Right lobe of liver (tissue), 6 donors: Measurements from ENCODE around the gene ADAM12. TPM values are rescaled to one million over a fixed set of nuclear protein-coding genes. Genes with fewer than 3 reads are reported as not detected.
"Not testable (repeated sequence)": the region's sequence is repeated elsewhere in the genome, so short reads cannot be mapped to it uniquely, and the experiment has no call there.

ENCODE experiments used
- ATAC-seq, 4 donors: fragments of 200-7000 bp; cut with Tn5 transposase; one replicate each; pipeline ENCODE4 v1.9.1; 2020; ENCODE audit warnings: mild to moderate bottlenecking in 4 of 4, moderate library complexity in 4 of 4
- DNase-seq, 3 donors: peaks; one replicate each; pipeline ENCODE4 v3.0.0-alpha.2; 2020
- H3K27ac ChIP-seq, 3 donors: fragments of 200-600 bp; one replicate each; pipeline ENCODE4 v1.8.0; 2022
- H3K27me3 ChIP-seq, 2 donors: fragments of 200-600 bp; one replicate each; pipeline ENCODE4 v1.8.0; 2022
- H3K36me3 ChIP-seq, 4 donors: fragments of 200-600 bp; sonication (generic) in 1 of 4; one replicate each; pipeline versions ENCODE4 v1.5.1 to v1.8.0; 2017 to 2022; ENCODE audit warnings: control low read depth in 1 of 4
- H3K4me1 ChIP-seq, 4 donors: fragments of 200-600 bp; sonication (generic) in 1 of 4; one replicate each; pipeline versions ENCODE4 v1.5.1 to v1.8.0; 2017 to 2022; ENCODE audit warnings: control low read depth in 1 of 4
- H3K4me3 ChIP-seq, 3 donors: fragments of 200-600 bp; one replicate each; pipeline ENCODE4 v1.8.0; 2022
- H3K9me3 ChIP-seq, 4 donors: fragments of 200-600 bp; sonication (generic) in 1 of 4; one replicate each; pipeline versions ENCODE4 v1.5.1 to v1.8.0; 2017 to 2022; ENCODE audit warnings: control low read depth in 1 of 4
- POLR2A ChIP-seq: fragments of 450-650 bp; IDR thresholded peaks from one replicate; pipeline ENCODE4 v1.6.1; 2017; ENCODE audit warnings: antibody characterized with exemption, mild to moderate bottlenecking
- WGBS: methylation state at CpG from one replicate; pipeline ENCODE4 v1.1.6; 2018; ENCODE audit warnings: low coverage, low lambda C conversion rate; ENCODE audit not compliant: insufficient coverage; ENCODE audit errors: missing lambda C conversion rate; 5-methylcytosine and 5-hydroxymethylcytosine counted together
- intact Hi-C, 2 donors: fragments of 100-400 bp; cut with DNase I; formaldehyde crosslinking; loops; one replicate each; pipeline versions ENCODE4 v1.11.2 to v1.14.1; 2022
- total RNA-seq, 6 experiments: library from RNA; depleted of rRNA in 2 of 6; stranded (reverse); fragments of >200 nt in 2 of 6; fragmentation: NEBNext Ultra II Directional in 3 of 6; extraction: Animal tissue kit (Norgen Biotek cat#: 25700) in 3 of 6; gene quantifications; one replicate each; pipeline versions ENCODE4 v1.1.0 to v1.2.4, GENCODE V29; 2016 to 2023
- TF ChIP-seq, protein P1 (sequence below), 4 donors: fragments of 200-600 bp in 3 of 4; fragments of 450-650 bp in 1 of 4; IDR thresholded peaks; one replicate each; pipeline versions ENCODE4 v1.5.1 to v1.8.0; 2016 to 2022; ENCODE audit warnings: antibody characterized with exemption in 4 of 4, mild to moderate bottlenecking in 2 of 4
- donor health status: DM: no; HTN: yes; CAD: no.
- donor health status: DM: no; HTN: no; CAD: no.
- donor health status: DM: no; HTN: no; CAD: no.
- donor health status: DM: no; HTN: yes; CAD: no.
- donor health status: DM: no; HTN: yes; CAD: no.

Gene ADAM12
- total RNA-seq, 6 experiments from 2014 or later = 0.06 to 1.3 (median 0.48) TPM; not detected in 2

DNA sequence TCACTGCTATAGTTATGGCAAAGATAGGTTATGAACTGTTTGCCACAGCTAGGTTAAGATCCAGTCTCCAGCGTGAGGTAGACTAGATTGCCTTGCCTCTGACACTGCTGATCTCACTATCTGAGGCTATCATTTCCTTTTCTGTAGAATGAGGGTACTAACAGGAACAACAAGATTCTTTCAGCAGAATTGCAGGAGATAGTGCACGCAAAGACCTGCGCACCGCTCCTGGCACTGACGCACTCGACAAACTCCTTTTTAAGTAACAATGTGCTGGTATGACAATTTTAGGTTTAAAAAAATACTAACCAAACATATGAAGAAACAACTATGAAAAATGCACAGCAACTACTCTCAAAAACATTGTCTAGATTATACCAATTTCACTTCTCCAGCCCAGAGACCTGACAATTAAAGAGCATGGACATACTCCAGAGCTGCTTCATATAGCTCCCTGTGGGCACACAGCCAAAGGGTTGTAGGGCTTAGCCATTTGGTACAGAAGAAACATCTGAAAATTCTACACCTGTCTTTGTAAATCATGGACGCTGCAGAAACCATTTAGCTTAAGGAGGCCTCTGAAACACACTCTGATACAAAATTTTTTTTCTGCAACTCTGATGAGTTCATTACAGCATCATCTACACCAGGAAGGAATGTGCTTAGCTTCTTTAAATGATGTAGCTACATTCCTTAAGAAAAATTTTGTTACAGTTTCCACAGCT is 7.8 kb downstream of the ADAM12 start:
- Histone ChIP-seq H3K27ac (no peak overlapping the region), H3K27me3 (no peaks in the 10 kb centered on the region), H3K9me3 (no peaks in the 10 kb centered on the region), H3K4me1 (no peaks in the 10 kb centered on the region), H3K36me3 (no peaks in the 10 kb centered on the region), H3K4me3 (no peak overlapping the region)
- ATAC-seq (no peak), DNase-seq (no peak)
- 65% methylated on average over 7 of the region's 7 CpGs for WGBS
- intact Hi-C loops = no loop called here
- TF ChIP-seq POLR2A = no peak
- TF ChIP-seq, protein P1, sequence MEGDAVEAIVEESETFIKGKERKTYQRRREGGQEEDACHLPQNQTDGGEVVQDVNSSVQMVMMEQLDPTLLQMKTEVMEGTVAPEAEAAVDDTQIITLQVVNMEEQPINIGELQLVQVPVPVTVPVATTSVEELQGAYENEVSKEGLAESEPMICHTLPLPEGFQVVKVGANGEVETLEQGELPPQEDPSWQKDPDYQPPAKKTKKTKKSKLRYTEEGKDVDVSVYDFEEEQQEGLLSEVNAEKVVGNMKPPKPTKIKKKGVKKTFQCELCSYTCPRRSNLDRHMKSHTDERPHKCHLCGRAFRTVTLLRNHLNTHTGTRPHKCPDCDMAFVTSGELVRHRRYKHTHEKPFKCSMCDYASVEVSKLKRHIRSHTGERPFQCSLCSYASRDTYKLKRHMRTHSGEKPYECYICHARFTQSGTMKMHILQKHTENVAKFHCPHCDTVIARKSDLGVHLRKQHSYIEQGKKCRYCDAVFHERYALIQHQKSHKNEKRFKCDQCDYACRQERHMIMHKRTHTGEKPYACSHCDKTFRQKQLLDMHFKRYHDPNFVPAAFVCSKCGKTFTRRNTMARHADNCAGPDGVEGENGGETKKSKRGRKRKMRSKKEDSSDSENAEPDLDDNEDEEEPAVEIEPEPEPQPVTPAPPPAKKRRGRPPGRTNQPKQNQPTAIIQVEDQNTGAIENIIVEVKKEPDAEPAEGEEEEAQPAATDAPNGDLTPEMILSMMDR (IDR thresholded peaks at IDR 0.05) = no peak

DNA sequence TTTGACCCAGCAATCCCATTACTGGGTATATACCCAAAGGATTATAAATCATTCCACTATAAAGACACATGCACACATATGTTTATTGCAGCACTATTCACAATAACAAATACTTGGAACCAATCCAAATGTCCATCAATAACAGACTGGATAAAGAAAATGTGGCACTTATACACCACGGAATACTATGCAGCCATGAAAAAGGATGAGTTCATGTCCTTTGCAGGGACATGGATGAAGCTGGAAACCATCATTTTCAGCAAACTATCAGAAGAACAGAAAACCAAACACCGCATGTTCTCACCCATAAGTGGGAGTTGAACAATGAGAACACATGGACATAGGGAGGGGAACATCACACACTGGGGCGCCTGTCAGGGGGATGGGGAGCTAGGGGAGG is 9.1 kb downstream of the ADAM12 start:
- WGBS = 68% methylated on average over 3 of the region's 3 CpGs
- not testable (repeated sequence) for DNase-seq

DNA sequence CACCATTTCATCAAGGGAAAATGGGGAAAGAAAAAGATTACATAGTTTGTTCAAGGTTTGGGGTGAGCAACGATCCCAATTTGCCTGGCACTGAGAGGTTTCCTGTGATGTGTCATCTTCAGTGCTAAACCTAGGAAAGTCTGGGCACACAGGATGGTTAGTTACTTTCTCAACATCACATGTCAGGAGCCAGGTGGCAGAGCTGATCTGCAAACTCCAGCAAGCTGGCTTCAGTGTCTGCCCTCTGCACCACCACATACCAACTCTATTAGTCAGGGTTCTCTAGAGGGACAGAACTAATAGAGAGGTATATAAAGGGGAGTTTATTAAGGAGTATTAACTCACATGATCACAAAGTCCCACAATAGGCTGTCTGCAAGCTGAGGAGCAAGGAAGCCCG is 11.3 kb downstream of the ADAM12 start:
- H3K4me1 ChIP-seq = no peaks in the 10 kb centered on the region
- H3K9me3 ChIP-seq = no peaks in the 10 kb centered on the region
- intact Hi-C loops = no loop called here
- WGBS = 46% methylated on average over 2 of the region's 2 CpGs
- H3K27me3 ChIP-seq = no peaks in the 10 kb centered on the region
- no peak for ATAC-seq
- H3K27ac ChIP-seq = no peak overlapping the region
- H3K36me3 ChIP-seq = no peaks in the 10 kb centered on the region
- no peak for TF ChIP-seq POLR2A
- TF ChIP-seq, protein P1 (IDR thresholded peaks at IDR 0.05) = no peak
- no peak for DNase-seq
- H3K4me3 ChIP-seq = no peak overlapping the region

More for the DNA sequence above, 9.1 kb downstream of the ADAM12 start:
- H3K9me3 ChIP-seq, intact Hi-C loops, ATAC-seq, H3K27ac ChIP-seq, H3K27me3 ChIP-seq, H3K4me1 ChIP-seq, H3K36me3 ChIP-seq, H3K4me3 ChIP-seq: not testable (repeated sequence)

DNA sequence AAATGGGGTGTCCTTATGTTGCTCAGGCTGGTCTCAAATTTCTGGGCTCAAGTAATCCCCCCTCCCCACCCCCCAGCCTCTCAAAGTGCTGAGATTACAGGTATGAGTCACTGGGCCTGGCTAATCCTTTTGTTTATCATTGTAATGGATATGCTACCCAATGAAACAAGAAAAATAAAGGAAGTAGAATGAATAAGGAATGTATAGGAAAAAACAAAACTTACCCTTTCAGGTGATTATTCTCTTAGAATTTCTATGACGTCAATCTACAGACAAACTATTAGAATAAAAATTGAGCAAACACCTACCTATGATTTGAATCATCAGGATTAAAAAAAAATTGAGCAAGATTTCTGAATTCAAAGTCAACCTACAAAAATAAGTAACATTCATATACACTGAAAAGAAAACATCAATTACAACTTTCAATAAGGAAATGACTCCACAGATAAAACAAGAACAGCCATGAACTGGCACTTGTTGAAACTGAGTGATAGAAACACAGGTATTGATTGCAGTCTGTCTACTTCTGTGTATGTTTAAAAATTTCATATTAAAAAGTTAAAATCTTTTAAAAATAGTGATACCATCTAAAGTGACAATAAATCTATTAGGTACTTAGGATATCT is 12.2 kb downstream of the ADAM12 start:
- ATAC-seq (no peak), DNase-seq (no peak)
- Histone ChIP-seq H3K4me1 (no peaks in the 10 kb centered on the region), H3K27ac (no peak overlapping the region), H3K36me3 (no peaks in the 10 kb centered on the region), H3K4me3 (no peak overlapping the region), H3K9me3 (no peaks in the 10 kb centered on the region), H3K27me3 (no peaks in the 10 kb centered on the region)
- 36% methylated on average over 1 of the region's 1 CpG for WGBS
- intact Hi-C loops = no loop called here
- TF ChIP-seq, protein P1 (IDR thresholded peaks at IDR 0.05) = no peak
- TF ChIP-seq POLR2A = no peak

DNA sequence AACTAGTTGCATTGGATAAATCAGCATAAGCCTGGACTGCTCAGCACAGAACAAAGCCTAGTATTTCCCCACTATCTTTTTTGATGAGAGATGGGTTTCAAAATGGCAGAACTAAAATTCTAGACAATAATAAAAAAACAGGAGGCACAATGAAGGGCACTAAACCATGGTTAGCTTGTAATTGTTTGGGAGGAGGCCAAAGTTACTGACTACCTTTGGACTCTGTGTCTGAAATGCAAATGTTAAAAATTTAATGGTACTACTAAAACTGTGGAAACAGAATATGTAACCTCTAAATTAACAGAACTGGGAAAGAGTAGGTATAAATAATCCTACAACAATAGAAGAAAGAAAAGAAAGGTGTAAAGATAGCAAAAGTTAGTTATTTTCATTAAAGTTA is 13.0 kb downstream of the ADAM12 start:
- no peak overlapping the region for H3K4me3 ChIP-seq
- no peaks in the 10 kb centered on the region for H3K9me3 ChIP-seq
- ATAC-seq = no peak
- intact Hi-C loops = no loop called here
- TF ChIP-seq, protein P1 (IDR thresholded peaks at IDR 0.05) = no peak
- no peak for TF ChIP-seq POLR2A
- no peaks in the 10 kb centered on the region for H3K27me3 ChIP-seq
- no peak for DNase-seq
- no peaks in the 10 kb centered on the region for H3K36me3 ChIP-seq
- no peaks in the 10 kb centered on the region for H3K4me1 ChIP-seq
- H3K27ac ChIP-seq = no peak overlapping the region
